Gastroesophageal sphincter (tissue), 3 donors: ENCODE data around the gene SNX24.

ENCODE experiments used
- EP300 ChIP-seq: sonication (generic); formaldehyde crosslinking; IDR thresholded peaks from one replicate; pipeline ENCODE4 v1.6.1; 2017; ENCODE audit warnings: antibody characterized with exemption, mild to moderate bottlenecking
- POLR2A ChIP-seq, 2 donors: fragments of 450-650 bp; IDR thresholded peaks; one replicate each; pipeline ENCODE4 v1.6.1; 2017; ENCODE audit warnings: antibody characterized with exemption in 2 of 2, mild to moderate bottlenecking in 2 of 2, moderate library complexity in 1 of 2
- POLR2AphosphoS5 ChIP-seq: sonication (generic); formaldehyde crosslinking; IDR thresholded peaks from one replicate; pipeline ENCODE4 v1.6.1; 2017; ENCODE audit warnings: antibody characterized with exemption
- TF ChIP-seq, protein P1 (sequence below), 4 experiments: fragments of 200-600 bp in 2 of 4; fragments of 450-650 bp in 2 of 4; sonication (generic) in 1 of 4; IDR thresholded peaks; one replicate each; pipeline ENCODE4 v1.5.1; 2017 to 2019; ENCODE audit warnings: antibody characterized with exemption in 4 of 4, mild to moderate bottlenecking in 2 of 4, moderate library complexity in 2 of 4

- TF ChIP-seq POLR2AphosphoS5 (no peak), POLR2A (IDR thresholded peaks at IDR 0.05) (no peak), EP300 (no peak)
- TF ChIP-seq, protein P1, sequence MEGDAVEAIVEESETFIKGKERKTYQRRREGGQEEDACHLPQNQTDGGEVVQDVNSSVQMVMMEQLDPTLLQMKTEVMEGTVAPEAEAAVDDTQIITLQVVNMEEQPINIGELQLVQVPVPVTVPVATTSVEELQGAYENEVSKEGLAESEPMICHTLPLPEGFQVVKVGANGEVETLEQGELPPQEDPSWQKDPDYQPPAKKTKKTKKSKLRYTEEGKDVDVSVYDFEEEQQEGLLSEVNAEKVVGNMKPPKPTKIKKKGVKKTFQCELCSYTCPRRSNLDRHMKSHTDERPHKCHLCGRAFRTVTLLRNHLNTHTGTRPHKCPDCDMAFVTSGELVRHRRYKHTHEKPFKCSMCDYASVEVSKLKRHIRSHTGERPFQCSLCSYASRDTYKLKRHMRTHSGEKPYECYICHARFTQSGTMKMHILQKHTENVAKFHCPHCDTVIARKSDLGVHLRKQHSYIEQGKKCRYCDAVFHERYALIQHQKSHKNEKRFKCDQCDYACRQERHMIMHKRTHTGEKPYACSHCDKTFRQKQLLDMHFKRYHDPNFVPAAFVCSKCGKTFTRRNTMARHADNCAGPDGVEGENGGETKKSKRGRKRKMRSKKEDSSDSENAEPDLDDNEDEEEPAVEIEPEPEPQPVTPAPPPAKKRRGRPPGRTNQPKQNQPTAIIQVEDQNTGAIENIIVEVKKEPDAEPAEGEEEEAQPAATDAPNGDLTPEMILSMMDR (IDR thresholded peaks at IDR 0.05), result no peak
Measured at GRCh38 chr5:122895141-122895540, 49.7 kb downstream of the SNX24 start.
